H1 (cell line): ENCODE results near the gene ARHGAP26. TPM values are rescaled to one million over a fixed set of nuclear protein-coding genes. Genes with fewer than 3 reads are reported as not detected.

Experiments used
- CTCF ChIA-PET: fragments of 300-600 bp; sonication (Branson Sonifier 250); formaldehyde crosslinking; loops from one replicate; lab custom pipeline; 2021; ENCODE audit not compliant: partially characterized antibody; lab: Charles Lee
- POLR2A ChIA-PET: fragments of 300-600 bp; sonication (Branson Sonifier 250); formaldehyde crosslinking; loops from one replicate; lab custom pipeline; 2021; ENCODE audit warnings: inconsistent platforms; ENCODE audit not compliant: partially characterized antibody; lab: Charles Lee
- DNase-seq, 2 experiments: peaks; one replicate each; pipeline versions ENCODE4 v3.0.0 to v3.0.0-alpha.2; 2010 to 2022; ENCODE audit warnings: low spot score in 2 of 2, low read depth in 1 of 2, mixed read lengths in 1 of 2
- FAIRE-seq: peaks from 2 replicates; lab custom pipeline; 2011; peaks lifted over from hg19 to GRCh38; lab: Jason Lieb, UNC
- H2AFZ ChIP-seq: 2 replicates; pipeline ENCODE4 v1.8.1; 2012; ENCODE audit warnings: low read length, inconsistent platforms
- H2AK5ac ChIP-seq: 2 replicates; pipeline ENCODE4 v1.6.1; 2013; ENCODE audit warnings: low read depth, low read length
- H2BK120ac ChIP-seq: replicated peaks from 2 replicates; pipeline ENCODE3; 2013; ENCODE audit warnings: low read depth, low read length, inconsistent platforms
- H2BK12ac ChIP-seq: 2 replicates; pipeline ENCODE4 v1.6.1; 2013; ENCODE audit warnings: low read depth, low read length
- H2BK15ac ChIP-seq: 2 replicates; pipeline ENCODE4 v1.6.1; 2013; ENCODE audit warnings: low read length
- H2BK20ac ChIP-seq: 2 replicates; pipeline ENCODE4 v1.6.1; 2013; ENCODE audit warnings: low read length
- H2BK5ac ChIP-seq: 2 replicates; pipeline ENCODE4 v1.6.1; 2013; ENCODE audit warnings: low read depth, low read length
- H3K14ac ChIP-seq: 2 replicates; pipeline ENCODE4 v1.6.1; 2013; ENCODE audit warnings: inconsistent platforms; ENCODE audit not compliant: insufficient read length
- H3K18ac ChIP-seq: 2 replicates; pipeline ENCODE4 v1.6.1; 2013; ENCODE audit warnings: low read length; ENCODE audit errors: extremely low read depth
- H3K23ac ChIP-seq: 2 replicates; pipeline ENCODE4 v1.6.1; 2013; ENCODE audit warnings: inconsistent platforms; ENCODE audit not compliant: insufficient read length
- H3K23me2 ChIP-seq: 2 replicates; pipeline ENCODE4 v1.6.1; 2013; ENCODE audit warnings: low read depth, low read length
- H3K27ac ChIP-seq: 2 replicates; pipeline ENCODE4 v1.6.1; 2011; ENCODE audit warnings: low read depth, low read length, inconsistent platforms
- H3K27me3 ChIP-seq, 4 experiments: replicated peaks in 1 of 4; 1 replicate in 1 of 4; 2 replicates in 3 of 4; pipeline versions ENCODE4 v1.6.1 to v1.8.1; 2011 to 2013; ENCODE audit warnings: low read length in 3 of 4, mild to moderate bottlenecking in 3 of 4, inconsistent platforms in 2 of 4, mixed read lengths in 2 of 4, moderate library complexity in 1 of 4; ENCODE audit not compliant: control insufficient read depth in 3 of 4, insufficient read depth in 3 of 4; ENCODE audit errors: extremely low read depth in 1 of 4
- H3K36me3 ChIP-seq, 4 experiments: 2 replicates each; pipeline versions ENCODE4 v1.6.1 to v1.8.1; 2011 to 2013; ENCODE audit warnings: mild to moderate bottlenecking in 4 of 4, low read length in 3 of 4, moderate library complexity in 2 of 4, control low read depth in 1 of 4, inconsistent platforms in 1 of 4; ENCODE audit not compliant: insufficient read depth in 4 of 4, control insufficient read depth in 2 of 4
- H3K4ac ChIP-seq: replicated peaks from 2 replicates; pipeline ENCODE3; 2013; ENCODE audit warnings: low read length, low read depth, mixed read lengths, inconsistent platforms; ENCODE audit not compliant: insufficient read length
- H3K4me1 ChIP-seq, 4 experiments: replicated peaks in 1 of 4; 1 replicate in 1 of 4; 2 replicates in 3 of 4; pipeline versions ENCODE4 v1.6.1 to v1.8.1; 2011 to 2013; ENCODE audit warnings: low read length in 3 of 4, inconsistent platforms in 2 of 4, mixed read lengths in 1 of 4; ENCODE audit not compliant: insufficient read depth in 4 of 4, control insufficient read depth in 3 of 4
- H3K4me2 ChIP-seq, 2 experiments: 2 replicates each; pipeline versions ENCODE4 v1.6.1 to v1.8.1; 2011 to 2013; ENCODE audit warnings: low read depth in 2 of 2, low read length in 2 of 2, control low read depth in 1 of 2, inconsistent platforms in 1 of 2, mild to moderate bottlenecking in 1 of 2; ENCODE audit not compliant: insufficient read depth in 1 of 2
- H3K4me3 ChIP-seq, 4 experiments: fragments of 200-600, 300-600 bp in 1 of 4; sonication (generic), shearing (Covaris generic), sonication (Bioruptor Twin) in 1 of 4; 2 replicates each; pipeline versions ENCODE4 v1.5.1 to v1.8.1; 2011 to 2016; ENCODE audit warnings: low read length in 4 of 4, low read depth in 3 of 4, control low read depth in 2 of 4, inconsistent platforms in 2 of 4, mild to moderate bottlenecking in 2 of 4, mixed read lengths in 1 of 4, moderate library complexity in 1 of 4; ENCODE audit not compliant: insufficient read depth in 2 of 4; ENCODE audit errors: extremely low read depth in 1 of 4
- H3K56ac ChIP-seq: replicated peaks from 2 replicates; pipeline ENCODE3; 2013; ENCODE audit warnings: low read depth, mild to moderate bottlenecking, mixed read lengths, low read length, inconsistent platforms; ENCODE audit not compliant: insufficient read length
- H3K79me1 ChIP-seq: 2 replicates; pipeline ENCODE4 v1.6.1; 2013; ENCODE audit warnings: low read depth, low read length, control low read depth
- H3K79me2 ChIP-seq, 2 experiments: 2 replicates each; pipeline versions ENCODE4 v1.6.1 to v1.8.1; 2012 to 2013; ENCODE audit warnings: low read length in 2 of 2, mild to moderate bottlenecking in 2 of 2, inconsistent platforms in 1 of 2; ENCODE audit not compliant: insufficient read depth in 2 of 2, control insufficient read depth in 1 of 2
- H3K9ac ChIP-seq, 4 experiments: replicated peaks in 1 of 4; 1 replicate in 1 of 4; 2 replicates in 3 of 4; pipeline versions ENCODE4 v1.6.1 to v1.8.1; 2011 to 2013; ENCODE audit warnings: low read depth in 3 of 4, low read length in 3 of 4, control low read depth in 2 of 4, mild to moderate bottlenecking in 2 of 4, moderate library complexity in 2 of 4, inconsistent platforms in 1 of 4; ENCODE audit errors: extremely low read depth in 1 of 4
- H3K9me3 ChIP-seq, 2 experiments: 2 replicates each; pipeline versions ENCODE4 v1.6.1 to v1.8.1; 2012 to 2013; ENCODE audit warnings: mild to moderate bottlenecking in 2 of 2, moderate library complexity in 2 of 2, control low read depth in 1 of 2, inconsistent platforms in 1 of 2, low read depth in 1 of 2, low read length in 1 of 2, mixed read lengths in 1 of 2; ENCODE audit not compliant: insufficient read depth in 2 of 2
- H4K20me1 ChIP-seq, 2 experiments: replicated peaks in 1 of 2; 2 replicates each; pipeline versions ENCODE3 to v1.8.1; 2011 to 2013; ENCODE audit warnings: inconsistent platforms in 2 of 2, low read length in 2 of 2, mild to moderate bottlenecking in 1 of 2; ENCODE audit not compliant: insufficient read depth in 2 of 2, control insufficient read depth in 1 of 2
- H4K5ac ChIP-seq: 2 replicates; pipeline ENCODE4 v1.6.1; 2013; ENCODE audit warnings: low read length, low read depth, mixed read lengths, inconsistent platforms; ENCODE audit not compliant: insufficient read length
- H4K8ac ChIP-seq: 2 replicates; pipeline ENCODE4 v1.8.0; 2013; ENCODE audit warnings: mild to moderate bottlenecking, moderate library complexity, low read length, inconsistent platforms; ENCODE audit not compliant: insufficient read depth; ENCODE audit errors: extremely low read depth
- H4K91ac ChIP-seq: replicated peaks from 2 replicates; pipeline ENCODE3; 2013; ENCODE audit warnings: low read length, mixed read lengths, inconsistent platforms; ENCODE audit not compliant: insufficient read length
- ASH2L ChIP-seq: fragments of 200-600, 300-600 bp; sonication (generic); IDR thresholded peaks from one replicate; pipeline ENCODE4 v1.7.1; 2017; ENCODE audit warnings: low read length
- CBX8 ChIP-seq: fragments of 300-800, 300-1000 bp; sonication (generic); IDR thresholded peaks from 2 replicates; pipeline ENCODE4 v1.7.1; 2016; ENCODE audit warnings: low read depth, low read length, borderline replicate concordance
- CEBPB ChIP-seq: IDR thresholded peaks from 2 replicates; pipeline ENCODE4 v1.6.1; 2012; ENCODE audit warnings: low read depth, low read length
- HDAC2 ChIP-seq, 2 experiments: fragments of 300-600 bp in 1 of 2; sonication (generic) in 1 of 2; IDR thresholded peaks; 2 replicates each; pipeline ENCODE4 v1.6.1; 2011 to 2012; ENCODE audit warnings: low read depth in 2 of 2, low read length in 2 of 2, mild to moderate bottlenecking in 2 of 2, moderate library complexity in 2 of 2, borderline replicate concordance in 1 of 2, inconsistent platforms in 1 of 2
- SP4 ChIP-seq: IDR thresholded peaks from 2 replicates; pipeline ENCODE4 v1.6.1; 2012; ENCODE audit warnings: low read length, inconsistent platforms
- SRF ChIP-seq: IDR thresholded peaks from 2 replicates; pipeline ENCODE4 v1.6.1; 2011; ENCODE audit warnings: mild to moderate bottlenecking, low read depth, low read length, moderate library complexity
- TEAD4 ChIP-seq: IDR thresholded peaks from 2 replicates; pipeline ENCODE4 v1.6.1; 2012; ENCODE audit warnings: low read depth, low read length, inconsistent platforms, mixed read lengths
- WGBS, 2 experiments: shearing (Covaris generic) in 1 of 2; methylation state at CpG; one replicate each; pipeline versions ENCODE4 v1.1.6 to v1.1.7; 2013 to 2015; ENCODE audit warnings: low lambda C conversion rate in 2 of 2, mixed read lengths in 2 of 2, inconsistent platforms in 1 of 2, low coverage in 1 of 2, missing lambda C conversion rate in 1 of 2; ENCODE audit not compliant: insufficient replicate concordance in 2 of 2, insufficient coverage in 1 of 2, insufficient read length in 1 of 2; ENCODE audit errors: extremely low coverage in 1 of 2, missing lambda C conversion rate in 1 of 2; 5-methylcytosine and 5-hydroxymethylcytosine counted together
- polyA plus RNA-seq, 7 experiments: library from polyadenylated mRNA; depleted of rRNA in 3 of 7; stranded (reverse) in 5 of 7; unstranded in 2 of 7; fragments of >200 nt in 5 of 7; fragments of 200-250 nt in 2 of 7; gene quantifications; 1 replicate in 5 of 7; 2 replicates in 1 of 7; 4 replicates in 1 of 7; pipeline versions ENCODE4 v1.2.1 to v1.2.3, GENCODE V29; 2011 to 2013; ENCODE audit warnings: missing spikeins in 2 of 7, mixed read lengths in 2 of 7
- total RNA-seq: library from RNA; stranded (reverse); fragmentation: NEBNext Ultra II Directional; extraction: Animal tissue kit (Norgen Biotek cat#: 25700); gene quantifications from 2 replicates; pipeline ENCODE4 v1.2.1, GENCODE V29; 2021

ARHGAP26 gene
- total and polyA plus RNA-seq, 2 of the 8 experiments (the other 6 are each of a cell fraction or from before 2014, with no cell fraction given) = 7.1 to 24.8 TPM

- Histone ChIP-seq H3K4me3 (no peak overlapping the region), H3K4me2 (no peak overlapping the region), H3K23ac (no peak overlapping the region), H2BK5ac (peak overlapping the region; percentile 75; the same call in 1 of the 2 replicates), H3K36me3 (peaks cover 0 to 10% (median 0%) of the 10 kb centered on the region in 4 experiments; a peak in 2 of 8 replicates), H3K18ac (no peak overlapping the region), H2AFZ (no peak overlapping the region), H2BK20ac (no peak overlapping the region), H3K4ac (no peak overlapping the region), H2BK12ac (no peak overlapping the region), H4K8ac (no peak overlapping the region), H3K27me3 (no peaks in the 10 kb centered on the region), H3K56ac (no peak overlapping the region), H2BK120ac (no peak overlapping the region), H4K5ac (no peak overlapping the region), H3K4me1 (peaks cover 0 to 16% (median 6%) of the 10 kb centered on the region in 4 experiments; a peak in 4 of 7 replicates), H3K27ac (no peak overlapping the region), H3K79me1 (no peaks in the 10 kb centered on the region), H3K9me3 (no peaks in the 10 kb centered on the region), H3K23me2 (no peaks in the 10 kb centered on the region), H4K20me1 (no peaks in the 10 kb centered on the region), H2AK5ac (peak overlapping the region; percentile 85; the same call in 1 of the 2 replicates), H3K14ac (no peak overlapping the region), H3K79me2 (no peaks in the 10 kb centered on the region), H2BK15ac (no peak overlapping the region), H3K9ac (no peak overlapping the region), H4K91ac (peak overlapping the region; percentile 72)
- DNase-seq (no peak), FAIRE-seq (no peak)
- CTCF ChIA-PET = interaction anchor here (0.6 to 1.6 kb wide), 4 partner anchors 9 to 178 kb away, joined by 3 to 4 read pairs (median 4); no protein-coding TSS in a partner anchor
- POLR2A ChIA-PET = no interaction called here
- WGBS, 2 experiments = 96% methylated on average over 2 of the region's 2 CpGs; no CpG with 5 or more reads in 1 of the 2 experiments
- TF ChIP-seq HDAC2 (IDR thresholded peaks at IDR 0.05; ENCODE audit: borderline replicate concordance in 1 of 2, low read depth in 2 of 2, low read length in 2 of 2) = no peak
- no peak for TF ChIP-seq CEBPB
- TF ChIP-seq SP4 = no peak
- TF ChIP-seq TEAD4 = no peak
- TF ChIP-seq ASH2L = no peak
- TF ChIP-seq CBX8 = no peak
- TF ChIP-seq SRF = no peak
These were observed 270.4 kb downstream of the ARHGAP26 start for GRCh38 chr5:143040622-143041021.
